ENCODE data around the gene NTF3. TPM values are rescaled to one million over a fixed set of nuclear protein-coding genes. Genes with fewer than 3 reads are reported as not detected.

NTF3 gene
- total RNA-seq, 6 experiments from 2014 or later: 1.1 to 4.0 (median 2.6) TPM

- DNase-seq (no peak), ATAC-seq (peak in 1 of 4 donors; percentile 72)
- no peaks in the 10 kb centered on the region for H3K36me3 ChIP-seq
- no peaks in the 10 kb centered on the region for H3K27me3 ChIP-seq
- WGBS (ENCODE audit: insufficient coverage, low coverage, low lambda C conversion rate, missing lambda C conversion rate): 10% methylated on average over 2 of the region's 2 CpGs
- no peak for TF ChIP-seq POLR2A (IDR thresholded peaks at IDR 0.05)
- no peak for TF ChIP-seq CTCF (IDR thresholded peaks at IDR 0.05)
- H3K4me1 ChIP-seq: no peaks in the 10 kb centered on the region
- no peaks in the 10 kb centered on the region for H3K9me3 ChIP-seq
- H3K4me3 ChIP-seq: no peak overlapping the region
- no peak overlapping the region for H3K27ac ChIP-seq
- intact Hi-C loops (cut with DNase I): no loop called here
Observed at GRCh38 chr12:5391653-5392052, 40.3 kb upstream of the NTF3 start.

DNA sequence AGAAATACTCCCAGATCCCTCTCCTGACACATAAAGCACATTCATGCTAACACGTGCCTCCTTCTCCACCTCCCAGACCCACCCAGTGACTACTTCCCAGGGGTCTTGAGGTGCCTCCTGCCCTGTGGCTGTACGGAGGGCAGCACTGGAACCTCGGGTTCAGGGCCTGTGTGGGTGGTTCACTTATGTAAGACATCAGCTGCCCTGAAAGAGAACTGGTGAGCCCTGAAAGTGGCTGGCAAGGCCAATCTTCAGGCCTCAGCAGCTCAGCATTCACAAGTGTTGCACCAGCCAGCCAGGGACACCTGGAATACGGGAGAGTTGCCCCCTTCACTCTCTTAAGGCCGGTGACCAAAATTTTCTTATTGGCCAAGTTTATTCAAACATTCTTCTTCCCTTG lies 38.9 kb upstream of the NTF3 start:
- Histone ChIP-seq H3K9me3 (no peaks in the 10 kb centered on the region), H3K27ac (no peak overlapping the region), H3K4me1 (no peaks in the 10 kb centered on the region), H3K36me3 (no peaks in the 10 kb centered on the region), H3K4me3 (no peak overlapping the region), H3K27me3 (no peaks in the 10 kb centered on the region)
- WGBS (ENCODE audit: insufficient coverage, low coverage, low lambda C conversion rate, missing lambda C conversion rate): 60% methylated on average over 2 of the region's 5 CpGs
- no peak for DNase-seq
- TF ChIP-seq CTCF (IDR thresholded peaks at IDR 0.05) (no peak), POLR2A (IDR thresholded peaks at IDR 0.05) (no peak)
- intact Hi-C loops (cut with DNase I): no loop called here
- ATAC-seq: no peak

GRCh38 chr12:5395443-5396271 lies 36.3 kb upstream of the NTF3 start:
- WGBS (ENCODE audit: insufficient coverage, low coverage, low lambda C conversion rate, missing lambda C conversion rate): 40% methylated on average over 12 of the region's 13 CpGs
- intact Hi-C loops (cut with DNase I): no loop called here
- no peak for ATAC-seq
- no peak overlapping the region for H3K4me3 ChIP-seq
- H3K9me3 ChIP-seq: no peaks in the 10 kb centered on the region
- H3K27ac ChIP-seq: no peak overlapping the region
- no peaks in the 10 kb centered on the region for H3K27me3 ChIP-seq
- H3K36me3 ChIP-seq: no peaks in the 10 kb centered on the region
- TF ChIP-seq CTCF (IDR thresholded peaks at IDR 0.05): no peak
- TF ChIP-seq POLR2A (IDR thresholded peaks at IDR 0.05): no peak
- no peak for DNase-seq
- no peaks in the 10 kb centered on the region for H3K4me1 ChIP-seq

- Histone ChIP-seq H3K4me1 (no peaks in the 10 kb centered on the region), H3K27me3 (no peaks in the 10 kb centered on the region), H3K27ac (no peak overlapping the region), H3K9me3 (no peaks in the 10 kb centered on the region), H3K36me3 (no peaks in the 10 kb centered on the region), H3K4me3 (no peak overlapping the region)
- intact Hi-C loops (cut with DNase I): no loop called here
- TF ChIP-seq POLR2A (IDR thresholded peaks at IDR 0.05): no peak
- TF ChIP-seq CTCF (IDR thresholded peaks at IDR 0.05): no peak
- DNase-seq: no peak
- no peak for ATAC-seq
- 44% methylated on average over 1 of the region's 1 CpG for WGBS (ENCODE audit: insufficient coverage, low coverage, low lambda C conversion rate, missing lambda C conversion rate)
Observed at GRCh38 chr12:5396541-5396940, 35.4 kb upstream of the NTF3 start.

Data from right lobe of liver (tissue), 6 donors.